OCI-LY3 (cell line): ENCODE measurements around the gene HSPA8.

Experiments used
- EZH2phosphoT487 ChIP-seq: fragments of 200-600 bp; shearing (Covaris generic); IDR thresholded peaks from 2 replicates; pipeline ENCODE4 v1.6.1; 2018; ENCODE audit warnings: antibody characterized with exemption, mixed run types, low read depth
- TF ChIP-seq, protein P1 (sequence below): fragments of 200-600, 300-600 bp; sonication (generic); IDR thresholded peaks from 2 replicates; pipeline ENCODE4 v1.5.1; 2014; ENCODE audit warnings: antibody characterized with exemption, low read length, low read depth

DNA sequence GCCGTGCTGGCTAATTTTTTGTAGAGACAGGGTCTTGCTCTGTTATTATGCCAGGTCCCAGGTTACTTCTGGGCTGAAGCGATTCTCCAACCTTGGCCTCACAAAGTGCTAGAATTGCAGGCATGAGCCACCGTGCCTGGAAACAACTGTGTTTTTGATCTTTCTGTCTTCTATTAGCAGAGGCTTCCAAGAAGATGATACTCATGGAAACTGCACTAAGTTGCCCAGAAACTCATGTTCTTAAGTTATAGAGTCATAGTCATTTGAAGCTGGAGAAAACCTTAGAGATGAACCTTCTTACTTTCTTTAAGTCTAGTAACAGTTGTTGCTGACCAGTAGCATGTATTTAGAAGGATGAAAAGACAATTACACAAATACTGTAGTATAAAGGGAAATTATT, 37.1 kb upstream of the HSPA8 start:
- TF ChIP-seq, protein P1, sequence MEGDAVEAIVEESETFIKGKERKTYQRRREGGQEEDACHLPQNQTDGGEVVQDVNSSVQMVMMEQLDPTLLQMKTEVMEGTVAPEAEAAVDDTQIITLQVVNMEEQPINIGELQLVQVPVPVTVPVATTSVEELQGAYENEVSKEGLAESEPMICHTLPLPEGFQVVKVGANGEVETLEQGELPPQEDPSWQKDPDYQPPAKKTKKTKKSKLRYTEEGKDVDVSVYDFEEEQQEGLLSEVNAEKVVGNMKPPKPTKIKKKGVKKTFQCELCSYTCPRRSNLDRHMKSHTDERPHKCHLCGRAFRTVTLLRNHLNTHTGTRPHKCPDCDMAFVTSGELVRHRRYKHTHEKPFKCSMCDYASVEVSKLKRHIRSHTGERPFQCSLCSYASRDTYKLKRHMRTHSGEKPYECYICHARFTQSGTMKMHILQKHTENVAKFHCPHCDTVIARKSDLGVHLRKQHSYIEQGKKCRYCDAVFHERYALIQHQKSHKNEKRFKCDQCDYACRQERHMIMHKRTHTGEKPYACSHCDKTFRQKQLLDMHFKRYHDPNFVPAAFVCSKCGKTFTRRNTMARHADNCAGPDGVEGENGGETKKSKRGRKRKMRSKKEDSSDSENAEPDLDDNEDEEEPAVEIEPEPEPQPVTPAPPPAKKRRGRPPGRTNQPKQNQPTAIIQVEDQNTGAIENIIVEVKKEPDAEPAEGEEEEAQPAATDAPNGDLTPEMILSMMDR = no peak
- TF ChIP-seq EZH2phosphoT487 = no peak
